Left ventricle myocardium inferior (tissue), 1 donor: ENCODE data around the gene GBP3. TPM values are rescaled to one million over a fixed set of nuclear protein-coding genes. Genes with fewer than 3 reads are reported as not detected.
"Not testable (repeated sequence)": the region's sequence is repeated elsewhere in the genome, so short reads cannot be mapped to it uniquely, and the experiment has no call there.

Experiments used
- DNase-seq: peaks from one replicate; pipeline ENCODE4 v3.0.0-alpha.2; 2020
- H3K27ac ChIP-seq: fragments of 200-600 bp; replicated peaks from 2 replicates; pipeline ENCODE4 v1.8.0; 2021
- H3K27me3 ChIP-seq: fragments of 200-600 bp; 2 replicates; pipeline ENCODE4 v1.8.0; 2021; ENCODE audit warnings: low read depth
- H3K36me3 ChIP-seq: fragments of 200-600 bp; 2 replicates; pipeline ENCODE4 v1.8.0; 2021
- H3K4me1 ChIP-seq: fragments of 200-600 bp; 2 replicates; pipeline ENCODE4 v1.8.0; 2021
- H3K4me3 ChIP-seq: fragments of 200-600 bp; 2 replicates; pipeline ENCODE4 v1.8.0; 2021; ENCODE audit warnings: mild to moderate bottlenecking, moderate library complexity
- H3K9me3 ChIP-seq: fragments of 200-600 bp; replicated peaks from 2 replicates; pipeline ENCODE4 v1.8.0; 2021
- CTCF ChIP-seq: fragments of 200-600 bp; IDR thresholded peaks from 2 replicates; pipeline ENCODE4 v1.8.0; 2021; ENCODE audit warnings: antibody characterized with exemption, mild to moderate bottlenecking, borderline replicate concordance
- intact Hi-C: fragments of 100-400 bp; cut with micrococcal nuclease; formaldehyde crosslinking; loops from one replicate; pipeline ENCODE4 v1.11.0; 2022
- total RNA-seq: library from RNA; stranded (reverse); fragmentation: NEBNext Ultra II Directional; extraction: Animal tissue kit (Norgen Biotek cat#: 25700); gene quantifications from one replicate; pipeline ENCODE4 v1.2.1, GENCODE V29; 2021
- donor health status: DM: no; HTN: yes; CAD: no; lungs with severe emphysema.

Gene GBP3
- total RNA-seq, 1 donor from 2014 or later: 7.9 TPM

GRCh38 chr1:89050649-89051033 lies 28.0 kb upstream of the GBP3 start:
- H3K4me1 ChIP-seq: no peaks in the 10 kb centered on the region
- no peak for DNase-seq
- peaks cover 45% of the 10 kb centered on the region for H3K36me3 ChIP-seq
- H3K27me3 ChIP-seq: no peaks in the 10 kb centered on the region
- no peak overlapping the region for H3K27ac ChIP-seq
- TF ChIP-seq CTCF: no peak
- H3K4me3 ChIP-seq: no peak overlapping the region
- intact Hi-C loops: no loop called here
- H3K9me3 ChIP-seq: no peaks in the 10 kb centered on the region

GRCh38 chr1:89049901-89050648 lies 27.4 kb upstream of the GBP3 start:
- H3K4me3 ChIP-seq, intact Hi-C loops, H3K9me3 ChIP-seq, H3K4me1 ChIP-seq, H3K27me3 ChIP-seq, H3K27ac ChIP-seq, DNase-seq: not testable (repeated sequence)
- peaks cover 42% of the 10 kb centered on the region for H3K36me3 ChIP-seq

GRCh38 chr1:89049187-89049586 lies 26.5 kb upstream of the GBP3 start:
- H3K4me3 ChIP-seq, H3K9me3 ChIP-seq, DNase-seq, H3K27me3 ChIP-seq, H3K4me1 ChIP-seq, H3K27ac ChIP-seq, intact Hi-C loops: not testable (repeated sequence)
- peaks cover 37% of the 10 kb centered on the region for H3K36me3 ChIP-seq

- intact Hi-C loops: no loop called here
- no peak for TF ChIP-seq CTCF
- Histone ChIP-seq H3K9me3 (peaks cover 4% of the 10 kb centered on the region), H3K4me3 (no peak overlapping the region), H3K4me1 (no peaks in the 10 kb centered on the region), H3K27ac (no peak overlapping the region), H3K27me3 (no peaks in the 10 kb centered on the region), H3K36me3 (peaks cover 23% of the 10 kb centered on the region)
- DNase-seq: no peak
These were observed 25.1 kb upstream of the GBP3 start for GRCh38 chr1:89047734-89048133.

- intact Hi-C loops: not testable (repeated sequence)
These were observed 23.9 kb upstream of the GBP3 start for GRCh38 chr1:89046318-89047183.

GRCh38 chr1:89044970-89045721 lies 22.5 kb upstream of the GBP3 start:
- no peaks in the 10 kb centered on the region for H3K36me3 ChIP-seq
- DNase-seq: no peak
- H3K27ac ChIP-seq: no peak overlapping the region
- TF ChIP-seq CTCF: no peak
- peaks cover 8% of the 10 kb centered on the region for H3K9me3 ChIP-seq
- H3K4me3 ChIP-seq: no peak overlapping the region
- no peaks in the 10 kb centered on the region for H3K27me3 ChIP-seq
- intact Hi-C loops: no loop called here
- H3K4me1 ChIP-seq: no peaks in the 10 kb centered on the region

More at GRCh38 chr1:89046318-89047183, 23.9 kb upstream of the GBP3 start:
- H3K9me3 ChIP-seq, H3K4me1 ChIP-seq, H3K27ac ChIP-seq, H3K4me3 ChIP-seq, DNase-seq, H3K27me3 ChIP-seq: not testable (repeated sequence)
- H3K36me3 ChIP-seq: peaks cover 13% of the 10 kb centered on the region
